Measurements from ENCODE around the gene FCRLB.

DNA sequence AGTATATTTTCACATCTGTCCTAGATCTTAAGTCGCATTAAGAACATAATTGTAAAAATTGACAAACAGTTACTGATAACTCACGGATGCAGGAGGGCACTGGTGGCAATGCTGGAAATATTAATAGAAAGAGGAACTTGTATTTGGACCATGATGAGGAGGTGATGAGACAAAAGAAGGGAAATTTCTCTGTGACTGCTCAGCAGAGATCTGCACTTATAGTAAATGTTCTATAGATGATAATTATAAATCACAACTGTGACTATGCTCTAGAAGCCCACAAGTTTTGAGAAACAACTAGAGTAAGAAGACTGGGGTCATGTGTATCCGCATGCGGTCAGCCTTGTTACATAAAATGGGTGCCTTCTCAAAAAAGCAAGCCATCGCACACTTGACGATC lies 19.6 kb downstream of the FCRLB start:
- no peak for TF ChIP-seq CTCF (IDR thresholded peaks at IDR 0.05)
- no peak for TF ChIP-seq POLR2A (IDR thresholded peaks at IDR 0.05)
